ENCODE data around the gene B4GALNT3.

Gene B4GALNT3

DNA sequence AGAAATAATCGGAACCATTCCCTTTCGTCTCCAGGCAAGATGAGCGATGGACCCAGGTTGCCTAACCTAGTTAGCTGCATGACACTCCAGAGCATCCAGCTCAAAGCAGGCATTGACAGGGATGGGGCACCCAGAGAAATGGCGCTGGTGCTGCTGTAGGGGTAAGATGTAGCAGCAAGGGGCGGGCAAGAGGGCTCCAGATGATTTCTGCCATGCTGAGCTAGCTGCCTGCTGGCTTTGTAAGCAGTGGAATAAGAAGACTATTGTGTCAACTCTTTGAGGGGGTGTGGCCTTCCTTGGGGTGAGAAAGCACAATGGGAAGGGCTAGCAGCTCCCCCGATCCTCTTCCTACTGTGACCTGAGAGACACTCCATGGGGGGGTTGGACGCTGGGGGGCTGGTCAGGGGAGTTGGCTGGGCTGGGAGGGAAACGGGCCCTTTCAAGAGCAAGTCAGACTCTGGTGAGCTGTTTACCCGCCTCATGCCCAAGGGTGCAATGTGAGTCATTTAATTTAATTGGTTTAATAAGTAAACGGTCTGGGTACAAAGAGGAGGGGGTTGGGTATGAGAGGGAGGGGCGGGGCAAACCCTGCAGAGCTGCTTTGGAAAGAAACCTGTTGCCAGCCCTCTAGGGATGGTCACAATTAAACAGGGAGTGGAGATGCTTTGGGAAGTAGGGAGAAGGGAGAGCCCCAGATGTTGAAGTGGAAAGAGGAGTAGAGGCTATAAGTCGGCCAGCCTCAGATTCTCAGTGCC is 50.5 kb downstream of the B4GALNT3 start:
- DNase-seq: peak; percentile 55

DNA sequence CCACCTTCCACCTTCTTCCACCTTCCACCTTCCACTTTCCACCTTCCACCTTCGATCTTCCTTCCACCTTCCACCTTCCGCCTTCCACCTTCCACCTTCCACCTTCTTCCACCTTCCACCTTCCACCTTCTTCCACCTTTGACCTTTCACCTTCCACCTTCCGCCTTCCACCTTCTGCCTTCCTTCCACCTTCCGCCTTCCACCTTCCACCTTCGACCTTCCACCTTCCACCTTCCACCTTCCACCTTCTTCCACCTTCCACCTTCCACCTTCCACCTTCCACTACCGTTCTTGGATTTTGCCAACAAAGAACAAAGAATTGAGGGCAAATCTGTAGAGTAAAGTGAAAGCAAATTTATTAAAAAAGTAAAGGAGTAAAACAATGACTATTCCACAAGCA is 53.2 kb downstream of the B4GALNT3 start:
- no peak for DNase-seq

DNA sequence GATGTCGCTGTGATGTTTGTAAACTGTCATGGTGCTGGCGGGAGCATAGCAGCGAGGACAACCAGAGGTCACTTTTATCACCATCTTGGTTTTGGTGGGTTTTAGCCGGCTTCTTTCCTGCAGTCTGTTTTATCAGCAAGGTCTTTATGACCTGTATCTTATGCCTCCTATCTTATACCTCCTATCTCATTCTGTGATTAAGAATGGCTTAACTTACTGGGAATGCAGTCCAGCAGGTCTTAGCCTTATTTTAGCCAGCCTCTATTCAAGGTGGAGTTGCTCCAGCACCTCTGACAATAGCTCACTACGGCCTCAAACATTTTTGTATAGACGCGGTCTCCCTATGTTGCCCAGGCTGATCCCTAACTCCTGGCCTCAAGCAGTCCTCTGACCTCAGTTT is 53.7 kb downstream of the B4GALNT3 start:
- no peak for DNase-seq

DNA sequence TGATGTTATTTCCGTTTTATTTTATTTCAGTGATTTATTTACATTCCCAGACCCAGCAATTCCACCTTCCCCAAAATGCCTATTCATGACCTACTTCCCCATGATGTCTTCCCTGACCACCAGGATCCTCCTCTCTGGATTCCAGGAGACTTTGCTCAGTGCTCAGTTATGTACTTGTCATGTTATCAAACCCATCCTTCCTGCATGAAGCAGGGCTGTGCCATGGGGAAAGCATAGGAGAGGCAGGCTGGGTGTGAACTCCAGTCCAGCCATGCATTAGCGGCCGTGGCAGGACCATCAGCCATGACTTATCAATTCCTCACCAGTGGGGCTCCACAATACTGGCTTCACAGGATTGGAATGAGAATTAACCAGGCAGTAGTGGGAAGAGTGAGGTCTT is 57.8 kb downstream of the B4GALNT3 start:
- DNase-seq: no peak

DNA sequence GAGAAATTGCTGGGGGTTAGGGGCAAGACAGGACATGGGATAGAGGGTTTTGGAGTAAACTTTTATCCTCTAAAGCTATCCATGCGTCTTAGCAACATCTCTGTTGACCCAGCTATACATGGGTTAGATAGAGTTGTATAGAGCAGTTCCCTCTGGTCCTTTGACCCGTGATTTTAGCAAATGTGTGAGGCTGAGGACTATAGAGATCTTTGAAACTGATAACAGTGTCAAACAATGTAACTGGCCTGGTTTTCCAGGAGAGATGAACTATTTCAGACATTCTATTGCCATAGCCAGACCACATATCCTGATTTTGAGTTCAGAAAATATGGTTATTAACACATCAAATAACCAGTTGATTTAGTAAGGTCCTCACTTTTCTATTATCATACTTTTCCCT is 60.4 kb downstream of the B4GALNT3 start:
- no peak for DNase-seq

DNA sequence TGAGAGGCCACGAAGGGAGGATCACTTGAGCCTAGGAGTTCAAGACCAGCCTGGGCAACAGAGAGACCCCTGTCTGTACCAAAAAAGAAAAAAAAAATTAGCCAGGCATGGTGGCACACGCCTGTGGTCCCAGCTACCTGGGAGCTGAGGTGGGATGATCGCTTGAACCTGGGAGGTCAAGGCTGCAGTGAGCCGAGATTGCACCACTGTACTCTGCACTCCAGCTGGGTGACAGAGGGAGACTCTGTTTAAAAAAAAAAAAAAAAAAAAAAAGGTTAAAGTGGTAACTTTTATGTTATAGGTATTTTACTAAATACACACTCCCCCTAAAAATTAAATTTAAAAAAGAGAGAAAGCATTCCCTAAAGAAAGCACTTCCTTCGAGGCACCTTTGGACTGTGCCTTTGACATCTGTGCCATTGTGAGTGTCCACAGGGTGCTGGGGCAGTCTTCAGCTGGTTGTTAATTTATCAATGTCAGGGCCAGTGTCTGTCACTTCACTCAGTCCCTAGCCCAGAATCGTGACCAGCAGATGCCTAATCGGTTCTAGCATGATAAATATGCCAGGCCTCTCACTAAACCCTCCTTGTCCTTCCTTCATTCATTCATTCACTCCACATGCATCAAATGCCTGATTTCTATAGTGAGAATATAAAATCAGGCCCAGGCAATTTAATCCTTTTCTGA is 63.1 kb downstream of the B4GALNT3 start:
- no peak for DNase-seq

DNA sequence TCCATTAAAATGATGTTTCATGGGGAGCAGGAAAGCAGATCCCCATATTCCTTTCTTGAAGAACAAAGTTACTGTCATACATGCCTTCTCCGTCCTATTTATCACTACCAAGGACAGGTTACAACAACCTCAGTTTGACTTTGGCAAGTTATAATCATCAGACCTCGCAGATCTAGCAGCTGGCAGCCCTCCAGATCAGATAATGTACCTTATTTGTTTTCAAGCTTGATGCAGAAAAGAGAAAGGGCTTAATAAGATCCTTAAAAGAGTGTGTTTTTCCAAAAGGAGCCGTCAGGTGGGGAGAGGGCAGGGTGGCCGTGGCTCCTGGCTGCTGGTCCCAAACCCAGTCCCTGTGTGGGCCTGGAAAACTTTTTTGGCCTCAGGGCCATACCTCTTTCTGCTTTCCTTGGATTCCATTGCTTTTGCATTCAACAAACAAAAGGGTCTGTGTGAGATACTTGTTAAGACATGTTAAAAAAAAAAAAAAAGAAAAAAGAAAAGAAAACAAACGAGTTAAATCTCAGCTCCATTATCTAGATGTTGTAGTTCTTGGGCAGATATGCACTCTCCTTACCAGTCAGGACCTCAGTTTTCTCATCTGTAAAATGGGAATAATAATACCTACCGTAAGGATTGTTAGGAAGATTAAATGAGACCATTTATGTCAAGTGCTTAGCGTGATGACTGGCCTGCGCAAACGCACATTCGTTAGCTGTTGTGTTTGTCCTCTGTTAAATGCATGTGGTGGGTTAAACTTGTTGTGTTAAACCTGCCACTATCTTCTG is 64.6 kb downstream of the B4GALNT3 start:
- no peak for DNase-seq

DNA sequence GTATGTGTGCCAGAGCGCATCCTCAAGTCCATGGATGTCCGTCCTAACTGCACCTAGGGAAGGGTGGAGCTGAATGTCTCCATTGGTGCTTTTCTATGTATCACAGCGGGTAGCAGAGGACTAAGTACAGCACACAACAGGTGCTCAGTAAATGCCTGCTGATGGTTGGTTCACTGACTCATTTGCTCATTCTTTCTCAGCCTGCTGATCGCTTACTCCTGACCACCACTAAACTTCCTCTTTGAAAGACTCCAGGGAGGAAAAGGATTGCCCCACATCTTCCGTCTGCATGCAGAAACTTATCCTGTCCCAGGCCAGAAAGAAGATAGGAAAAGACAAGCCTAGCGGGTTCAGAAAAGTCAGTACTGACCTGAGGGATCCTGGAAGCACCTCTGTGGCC is 66.3 kb downstream of the B4GALNT3 start:
- DNase-seq: no peak

DNA sequence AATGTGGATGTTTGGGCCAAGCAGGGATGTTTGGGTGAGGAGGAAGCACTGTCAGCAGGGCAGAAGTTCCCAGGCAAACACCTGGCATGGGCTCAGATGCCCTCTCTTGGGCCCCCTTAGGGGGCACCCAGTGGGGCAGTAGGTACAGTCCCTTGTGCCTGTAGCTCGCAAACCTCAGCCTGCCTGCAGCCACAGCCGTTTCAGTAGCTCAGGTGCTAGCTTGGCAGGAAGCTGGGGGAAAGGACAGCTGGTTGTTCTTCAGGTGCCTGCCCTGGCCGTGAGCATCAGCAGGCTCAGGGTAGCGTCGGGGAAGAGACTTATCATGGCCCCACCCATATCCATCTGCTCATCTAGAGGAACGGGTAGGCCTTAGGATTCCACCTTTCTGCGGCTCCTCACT is 67.5 kb downstream of the B4GALNT3 start:
- no peak for DNase-seq

DNA sequence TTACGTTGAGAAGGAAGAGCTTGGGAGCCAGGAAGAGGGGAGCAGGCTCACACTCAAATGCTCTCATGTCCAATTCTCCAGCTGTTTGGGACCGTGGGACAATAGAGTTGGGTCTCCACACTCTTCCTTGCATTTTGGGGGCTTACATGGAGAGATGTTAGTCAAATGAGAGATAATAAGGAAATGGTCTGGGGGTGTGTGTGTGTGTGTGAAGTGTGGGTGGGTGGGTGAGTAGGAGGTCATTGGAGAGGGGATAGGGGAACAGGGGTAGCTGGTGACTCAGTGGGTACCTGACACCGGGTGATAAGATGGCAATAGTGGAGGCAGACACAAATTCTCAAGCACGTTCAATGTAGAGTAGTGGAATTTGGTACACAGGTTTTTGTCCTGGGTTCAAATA is 68.0 kb downstream of the B4GALNT3 start:
- DNase-seq: no peak

DNA sequence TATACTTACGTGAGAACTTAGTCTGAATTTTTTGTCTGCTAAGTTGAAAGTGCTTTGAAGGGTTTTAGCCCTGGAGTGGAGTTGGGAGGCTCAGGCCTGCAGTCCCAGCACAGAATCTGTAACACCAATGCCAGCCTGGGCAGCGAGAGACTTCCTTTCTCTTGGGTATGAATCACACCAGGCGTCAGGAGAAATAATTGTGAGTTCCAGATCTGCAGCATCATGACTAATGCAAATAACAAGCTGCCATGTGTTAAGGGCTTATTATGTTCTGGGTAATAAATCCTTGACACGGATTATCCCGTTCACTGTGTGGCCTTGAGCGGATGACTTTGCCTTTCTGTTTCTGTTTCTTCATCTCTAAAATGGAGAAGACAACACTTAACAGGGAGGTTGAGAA is 70.6 kb downstream of the B4GALNT3 start:
- no peak for DNase-seq

DNA sequence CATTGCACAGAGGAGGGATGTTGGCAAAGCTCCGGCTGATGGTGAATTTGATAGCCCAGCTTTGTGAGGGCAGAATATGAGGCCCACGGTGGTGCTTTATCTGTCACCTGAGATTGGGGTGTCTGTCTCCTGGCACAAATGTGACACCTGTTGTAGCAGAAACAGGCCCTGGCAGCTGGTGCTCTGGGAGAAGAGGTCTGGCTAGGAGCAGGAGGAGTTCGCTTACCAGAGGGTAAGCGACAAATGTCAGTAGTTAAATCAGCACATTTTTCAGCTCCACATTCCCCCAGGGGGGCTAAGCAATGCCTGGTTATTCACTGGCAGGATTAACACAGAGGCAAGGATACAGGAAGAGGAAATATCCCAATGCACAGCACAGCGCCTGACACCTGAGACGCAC is 71.1 kb downstream of the B4GALNT3 start:
- DNase-seq: no peak

DNA sequence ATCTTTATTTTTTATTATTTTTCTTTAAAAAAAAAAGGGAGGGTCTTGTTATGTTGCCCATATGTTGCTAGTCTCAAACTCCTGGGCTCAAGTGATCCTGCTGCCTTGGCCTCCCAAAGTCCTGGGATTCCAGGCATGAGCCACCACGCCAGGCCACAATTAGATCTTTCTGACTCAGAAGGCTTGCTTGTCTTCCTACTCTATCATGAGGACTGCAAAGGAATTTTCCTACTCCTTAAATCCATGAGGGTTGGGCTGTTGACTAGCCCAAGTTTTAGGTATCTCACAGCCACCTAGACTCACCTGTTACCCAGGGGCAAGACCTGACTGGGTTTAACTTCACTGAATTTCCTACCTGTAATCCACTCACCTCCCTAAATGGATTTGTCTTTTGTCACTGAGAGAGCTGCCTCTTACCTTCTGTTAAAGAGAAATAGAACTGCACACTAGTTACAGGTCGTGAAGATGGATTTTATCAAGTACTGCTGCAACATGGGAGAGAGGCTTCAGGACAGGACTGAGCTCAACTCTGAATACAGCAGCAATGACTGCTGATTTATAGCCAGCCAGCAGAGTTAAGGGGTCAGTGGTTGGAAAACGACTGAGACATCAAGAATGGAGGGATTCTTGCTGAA is 72.3 kb downstream of the B4GALNT3 start:
- DNase-seq: no peak

DNA sequence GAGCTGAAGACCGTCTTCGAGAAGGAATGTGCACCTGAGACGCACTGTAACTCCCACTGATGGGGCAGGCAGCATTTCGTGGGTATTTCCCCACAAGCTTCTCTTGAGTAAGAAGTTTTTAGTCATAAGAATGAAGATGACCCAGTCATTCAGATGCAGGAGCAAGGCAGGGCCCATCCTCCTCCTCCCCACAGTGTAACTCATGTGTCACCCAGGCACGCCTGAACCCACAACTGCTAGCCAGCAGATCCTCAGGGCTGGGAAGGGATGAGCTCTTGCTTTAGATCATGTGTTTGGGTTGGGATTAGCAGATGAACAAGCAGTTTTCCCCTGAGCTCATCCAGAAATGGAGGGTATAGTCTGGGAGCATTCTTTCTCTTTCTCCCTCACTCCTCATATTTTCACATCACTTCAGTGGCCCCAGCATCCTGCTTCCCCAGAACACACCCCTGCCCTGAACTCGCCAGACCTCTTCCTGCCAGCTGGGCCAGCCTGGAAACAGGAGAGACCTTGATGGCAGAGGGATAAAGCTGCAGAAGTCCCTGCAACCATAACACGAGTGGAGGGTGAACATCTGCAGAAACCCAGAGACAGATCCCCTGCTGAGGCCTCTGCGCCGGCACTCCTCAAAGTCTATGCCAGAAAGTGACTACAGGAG is 73.3 kb downstream of the B4GALNT3 start:
- no peak for DNase-seq

DNA sequence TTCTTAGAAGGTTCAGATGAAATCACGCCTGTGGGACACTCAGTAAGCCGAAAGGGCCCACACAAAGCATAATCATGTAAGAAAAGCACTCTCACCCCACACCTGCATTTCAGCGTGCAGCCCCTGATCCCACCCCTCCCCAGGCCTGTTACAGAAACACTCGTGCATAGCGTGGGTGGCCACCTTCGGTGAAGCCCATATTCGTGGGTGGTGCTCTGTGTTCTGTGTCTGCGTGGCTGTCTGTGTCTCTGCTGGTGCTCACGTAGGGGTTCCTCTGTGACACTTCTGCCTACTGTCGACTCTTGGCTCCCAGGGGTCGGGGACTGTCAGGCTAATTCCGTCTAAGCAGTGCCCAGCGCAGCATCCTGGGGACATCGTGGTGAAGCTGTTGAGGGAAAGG is 74.0 kb downstream of the B4GALNT3 start:
- no peak for DNase-seq

DNA sequence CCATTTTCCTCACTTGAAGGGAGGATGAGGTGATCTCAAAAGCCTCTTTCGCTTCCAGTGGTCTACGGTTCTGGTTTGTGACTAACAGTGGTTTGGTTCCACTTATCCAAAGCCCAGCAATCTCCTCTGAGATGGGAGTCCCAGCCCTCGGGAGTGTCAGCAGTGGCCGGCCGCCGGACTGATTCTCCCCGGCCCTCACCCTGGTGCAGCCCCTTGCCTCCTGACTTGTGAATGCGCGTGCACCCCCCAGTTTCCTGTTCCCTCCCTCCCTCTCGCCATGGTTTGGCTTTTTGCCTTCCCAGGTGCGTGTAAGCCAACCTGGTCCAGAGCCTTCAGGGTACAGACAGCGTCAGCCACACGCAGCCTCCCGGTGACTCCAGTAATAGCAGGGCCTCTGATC is 74.5 kb downstream of the B4GALNT3 start:
- no peak for DNase-seq

DNA sequence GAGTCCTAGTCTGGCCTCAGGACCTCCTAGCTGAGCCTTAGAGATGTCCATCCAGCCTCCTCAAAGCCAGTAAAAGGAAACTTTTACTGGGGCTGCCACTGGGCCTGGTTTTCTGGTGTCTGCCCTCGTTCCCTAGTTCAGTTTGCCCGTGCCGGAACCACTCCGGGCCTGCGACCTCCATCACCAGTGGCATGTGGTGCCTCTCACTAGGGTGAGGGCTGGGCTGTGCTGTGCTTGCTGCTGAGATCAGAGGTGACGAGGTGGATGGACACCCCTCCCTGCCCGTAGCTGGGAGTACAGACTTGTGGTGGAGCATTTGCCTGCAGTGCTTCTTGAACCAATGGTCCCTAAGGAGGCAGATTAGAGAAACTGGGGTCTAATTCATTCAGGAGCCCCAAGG is 75.7 kb downstream of the B4GALNT3 start:
- DNase-seq: no peak

DNA sequence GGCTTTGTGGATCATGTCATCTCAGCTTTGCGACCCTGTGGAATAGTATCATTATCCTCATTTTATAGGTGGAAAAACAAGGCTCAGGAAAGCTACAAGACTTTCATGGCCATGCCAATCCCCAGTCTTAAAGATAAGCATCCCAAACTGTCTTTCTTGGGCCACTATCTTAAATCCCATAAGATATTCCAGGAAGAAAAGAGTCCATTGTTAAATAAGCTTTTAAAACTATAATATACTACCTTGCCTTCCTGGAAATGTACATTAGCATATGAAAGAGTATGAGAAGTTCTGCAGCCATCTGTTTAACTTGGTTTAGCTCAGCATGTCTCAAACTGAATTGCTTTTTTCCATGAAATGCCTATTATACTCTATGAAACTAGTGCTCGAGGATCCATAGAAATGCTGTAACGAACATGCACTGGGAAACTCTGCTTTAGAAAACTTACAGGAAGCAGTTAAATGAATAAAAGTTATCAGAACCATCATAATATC is 77.1 kb downstream of the B4GALNT3 start:
- no peak for DNase-seq

DNA sequence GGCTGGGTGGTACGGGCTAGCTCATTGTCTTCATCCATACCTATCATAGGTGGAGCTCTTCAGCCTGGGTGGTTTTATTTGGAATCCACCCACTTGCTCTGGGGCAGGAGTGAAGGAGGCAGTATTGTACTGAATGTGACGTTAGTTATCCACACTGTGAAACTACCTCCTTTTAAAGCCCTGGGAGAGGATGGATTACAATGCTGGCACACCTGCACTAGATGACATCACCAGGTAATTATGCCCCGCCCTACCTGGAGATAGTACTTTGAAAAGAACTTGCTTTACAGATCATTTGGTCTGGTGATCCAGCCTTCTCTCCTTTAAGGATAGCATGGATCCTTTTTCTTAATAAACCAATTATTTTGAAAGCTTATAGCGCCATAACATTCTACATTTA is 78.0 kb downstream of the B4GALNT3 start:
- DNase-seq: no peak

DNA sequence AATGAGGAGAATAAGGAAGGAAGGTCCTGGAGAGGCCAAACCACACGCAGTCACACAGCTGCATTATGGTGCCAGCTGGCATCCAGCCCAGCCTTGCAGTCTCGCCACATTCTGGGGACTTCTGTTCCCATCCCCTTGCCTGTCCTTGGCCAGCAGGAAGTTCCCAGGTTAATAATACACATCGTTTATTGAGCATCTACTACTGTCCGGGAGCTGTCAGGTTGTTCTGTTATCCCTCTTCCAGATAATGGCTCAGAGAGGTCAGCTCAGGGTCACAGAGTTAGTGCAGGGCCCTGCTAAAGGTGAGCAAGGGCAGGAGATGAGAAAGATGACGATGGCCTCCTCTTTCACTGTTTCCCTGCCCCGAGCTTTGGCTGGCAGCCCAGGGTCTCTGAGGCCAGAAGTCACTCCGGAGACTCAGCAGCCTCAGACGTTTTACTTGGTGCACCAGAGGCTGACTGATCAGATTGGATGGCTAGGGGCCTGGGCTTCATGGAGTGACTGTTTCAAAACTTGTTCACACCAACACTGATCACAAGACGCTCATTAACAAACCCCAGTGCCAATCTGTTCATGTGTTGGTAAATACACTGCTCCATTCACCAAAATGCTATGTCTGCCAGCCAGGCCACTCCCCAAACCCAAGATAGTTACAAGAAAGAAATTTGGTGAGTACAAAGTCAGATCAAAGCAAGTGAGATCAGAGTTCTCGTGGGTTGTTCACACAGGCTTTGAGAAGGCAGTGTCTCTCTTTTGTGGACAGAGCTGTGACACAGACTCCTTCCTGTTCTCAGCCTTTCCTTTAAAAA is 79.2 kb downstream of the B4GALNT3 start:
- DNase-seq: no peak

DNA sequence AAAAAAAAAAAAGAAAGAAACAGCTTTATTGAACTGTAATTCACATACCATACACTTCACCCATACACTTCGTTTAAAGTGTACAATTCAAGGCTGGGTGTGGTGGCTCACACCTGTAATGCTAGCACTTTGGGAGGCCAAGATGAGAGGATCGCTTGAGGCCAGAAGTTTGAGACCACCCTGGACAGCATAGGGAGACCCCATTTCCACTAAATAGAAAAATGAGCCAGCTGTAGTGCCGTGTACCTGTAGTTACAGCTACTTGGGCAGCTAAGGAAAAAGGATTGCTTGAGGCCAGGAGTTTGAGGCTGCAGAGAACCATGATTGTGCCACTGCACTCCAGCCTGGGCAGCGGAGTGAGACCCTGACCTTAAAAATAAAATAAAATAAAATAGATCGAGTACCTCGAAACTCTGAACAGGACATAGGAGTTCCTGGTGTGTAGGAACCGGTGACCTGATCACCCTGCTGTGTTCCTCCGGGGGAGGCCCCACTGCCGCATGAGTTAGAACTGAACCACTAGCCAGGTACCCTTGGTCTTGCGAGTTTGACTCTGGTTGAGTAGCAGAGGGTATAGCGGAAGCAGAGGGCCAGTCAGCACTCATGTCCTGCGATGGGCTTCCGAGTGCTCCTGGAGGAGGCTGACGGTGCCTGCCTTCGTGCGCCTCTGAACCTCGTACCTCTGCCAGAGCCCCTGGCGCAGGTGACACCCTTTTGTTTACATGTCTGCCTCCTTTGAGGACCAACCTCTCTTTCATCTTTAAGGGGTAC is 80.0 kb downstream of the B4GALNT3 start:
- no peak for DNase-seq
